Measurements from ENCODE around the gene MZT1.

MZT1 gene

DNA sequence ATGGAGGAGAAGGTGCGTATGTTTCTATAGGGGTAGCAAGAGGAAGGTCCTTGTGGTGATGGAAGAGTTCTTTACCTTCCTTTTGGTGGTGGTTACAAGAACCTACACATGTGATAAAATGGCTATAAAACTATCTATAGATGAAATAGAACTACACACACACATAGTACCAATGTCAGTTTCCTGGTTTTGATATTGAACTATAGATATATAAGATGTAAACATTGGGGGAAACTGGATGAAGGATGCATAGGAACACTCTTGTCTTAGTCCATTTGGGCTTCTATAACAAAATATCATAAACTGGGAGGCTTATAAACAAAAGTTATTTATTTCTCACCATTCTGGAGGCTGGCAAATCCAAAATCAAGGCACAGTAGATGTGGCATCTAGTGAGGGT is 47.1 kb downstream of the MZT1 start:
- no peak for DNase-seq (ENCODE audit: low read depth in 2 of 2)

DNA sequence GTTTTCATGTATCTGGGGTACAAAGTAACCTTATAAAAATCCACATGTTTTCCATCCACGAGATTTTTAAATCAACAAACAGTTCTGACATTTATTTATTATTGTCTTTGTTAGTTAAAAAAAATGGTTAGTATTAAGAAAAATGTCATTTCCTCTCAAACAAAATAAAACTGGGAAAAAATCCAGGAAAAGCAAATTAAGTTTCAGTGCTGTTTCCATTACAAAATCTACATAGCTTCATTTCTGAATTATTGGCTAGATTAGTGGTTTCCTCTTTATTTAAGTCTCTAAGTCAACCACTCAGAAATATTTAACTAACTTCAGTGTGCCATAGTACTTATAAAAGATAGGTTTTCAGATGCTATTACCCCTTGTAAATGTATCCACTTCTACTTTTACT is 49.1 kb downstream of the MZT1 start:
- no peak for DNase-seq (ENCODE audit: low read depth in 2 of 2)

- no peak for DNase-seq (ENCODE audit: low read depth in 2 of 2)
Observed at GRCh38 chr13:72677431-72677830, 50.0 kb downstream of the MZT1 start.

DNA sequence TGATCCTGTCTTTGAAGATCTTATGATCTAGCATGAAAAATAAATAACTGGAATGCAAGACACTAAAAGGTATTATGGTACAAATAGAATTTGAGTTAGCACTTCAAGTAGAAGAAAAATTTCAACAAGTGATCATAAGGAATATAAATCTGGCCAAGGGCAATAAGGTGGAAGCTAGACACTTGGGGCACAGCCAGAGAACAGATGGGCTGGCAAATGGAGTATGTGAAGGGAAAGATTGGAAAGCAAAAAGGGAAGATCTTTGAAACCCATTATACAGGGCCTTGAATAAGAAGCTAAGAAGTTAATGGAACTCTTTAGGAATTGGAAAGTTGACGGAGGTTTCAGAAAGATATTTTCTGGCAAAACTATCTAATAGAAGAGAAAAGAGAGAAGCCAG is 61.0 kb downstream of the MZT1 start:
- DNase-seq (ENCODE audit: low read depth in 2 of 2) = no peak

DNA sequence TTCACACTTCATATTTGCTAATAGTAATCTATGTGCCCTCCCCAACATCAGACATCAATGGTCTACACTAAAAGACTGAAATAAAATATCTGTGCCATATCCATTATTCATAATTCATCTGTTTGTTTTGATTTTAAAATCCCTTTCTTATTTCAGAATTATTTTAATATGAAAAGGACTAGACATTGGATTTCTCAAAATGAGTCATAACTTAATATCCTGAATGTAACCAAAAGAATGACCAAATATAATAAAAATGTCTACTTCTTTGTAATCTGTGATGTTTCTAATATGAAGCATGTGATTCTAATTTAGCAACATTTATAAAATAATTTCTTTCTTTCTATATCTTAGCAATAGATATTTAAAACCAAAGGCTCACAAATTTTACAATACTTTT is 64.9 kb downstream of the MZT1 start:
- no peak for DNase-seq (ENCODE audit: low read depth in 2 of 2)
